Measurements from ENCODE around the gene ADGRD1.

The ADGRD1 gene

GRCh38 chr12:131093604-131093955 is 139.9 kb downstream of the ADGRD1 start:
- H3K27ac ChIP-seq: no peak overlapping the region
- H3K4me1 ChIP-seq: no peaks in the 10 kb centered on the region
- no peaks in the 10 kb centered on the region for H3K27me3 ChIP-seq
- DNase-seq: peak in 1 of 2 donors; percentile 16
- no peak overlapping the region for H3K4me3 ChIP-seq
- no peak for TF ChIP-seq CTCF (IDR thresholded peaks at IDR 0.05)
- H3K9me3 ChIP-seq: no peaks in the 10 kb centered on the region
- intact Hi-C loops (cut with DNase I; ENCODE audit: low total_unique reads): no loop called here
- H3K36me3 ChIP-seq: no peaks in the 10 kb centered on the region

GRCh38 chr12:131093971-131094830 is 140.5 kb downstream of the ADGRD1 start:
- TF ChIP-seq CTCF (IDR thresholded peaks at IDR 0.05): no peak
- no peaks in the 10 kb centered on the region for H3K4me1 ChIP-seq
- H3K4me3 ChIP-seq: no peak overlapping the region
- intact Hi-C loops (cut with DNase I; ENCODE audit: low total_unique reads): no loop called here
- H3K9me3 ChIP-seq: no peaks in the 10 kb centered on the region
- no peaks in the 10 kb centered on the region for H3K36me3 ChIP-seq
- H3K27ac ChIP-seq: no peak overlapping the region
- peak; percentile 9 to 49 for DNase-seq
- no peaks in the 10 kb centered on the region for H3K27me3 ChIP-seq

- intact Hi-C loops (cut with DNase I; ENCODE audit: low total_unique reads): no loop called here
- no peak for TF ChIP-seq CTCF (IDR thresholded peaks at IDR 0.05)
- H3K4me3 ChIP-seq: no peak overlapping the region
- H3K27me3 ChIP-seq: no peaks in the 10 kb centered on the region
- H3K36me3 ChIP-seq: no peaks in the 10 kb centered on the region
- no peaks in the 10 kb centered on the region for H3K4me1 ChIP-seq
- H3K9me3 ChIP-seq: no peaks in the 10 kb centered on the region
- peak; percentile 14 to 57 for DNase-seq
- no peak overlapping the region for H3K27ac ChIP-seq
These were observed 141.4 kb downstream of the ADGRD1 start for GRCh38 chr12:131094831-131095805.

- TF ChIP-seq CTCF (IDR thresholded peaks at IDR 0.05): no peak
- Histone ChIP-seq H3K9me3 (no peaks in the 10 kb centered on the region), H3K4me1 (no peaks in the 10 kb centered on the region), H3K36me3 (no peaks in the 10 kb centered on the region), H3K27ac (no peak overlapping the region), H3K4me3 (no peak overlapping the region), H3K27me3 (no peaks in the 10 kb centered on the region)
- intact Hi-C loops (cut with DNase I; ENCODE audit: low total_unique reads): no loop called here
- DNase-seq: peak in 1 of 2 donors; percentile 18
These were observed 142.3 kb downstream of the ADGRD1 start for GRCh38 chr12:131095826-131096680.

- Histone ChIP-seq H3K4me1 (no peaks in the 10 kb centered on the region), H3K27me3 (no peaks in the 10 kb centered on the region), H3K9me3 (no peaks in the 10 kb centered on the region), H3K27ac (no peak overlapping the region), H3K36me3 (no peaks in the 10 kb centered on the region), H3K4me3 (no peak overlapping the region)
- no peak for TF ChIP-seq CTCF (IDR thresholded peaks at IDR 0.05)
- DNase-seq: peak; percentile 14 to 47
- intact Hi-C loops (cut with DNase I; ENCODE audit: low total_unique reads): no loop called here
These were observed 143.0 kb downstream of the ADGRD1 start for GRCh38 chr12:131096681-131097181.

Data from tibial artery (tissue), 4 donors.